SK-N-SH treated with all-trans-retinoic acid at 6 μM for 48 hours (cell line): ENCODE data around the gene FOXRED2.
"Not testable (repeated sequence)": the region's sequence is repeated elsewhere in the genome, so short reads cannot be mapped to it uniquely, and the experiment has no call there.

Experiments
- ATAC-seq: fragments of 200-7000 bp; cut with Tn5 transposase; 3 replicates; pipeline ENCODE4 v1.9.1; 2020; ENCODE audit warnings: mild to moderate bottlenecking, moderate library complexity
- ARNTL ChIP-seq: fragments of 450-650 bp; formaldehyde crosslinking; IDR thresholded peaks from 2 replicates; pipeline ENCODE4 v1.5.0; 2020; ENCODE audit warnings: low read depth, mild to moderate bottlenecking, moderate library complexity, borderline replicate concordance
- BACH2 ChIP-seq: fragments of 250-450 bp; sonication (Bioruptor Pico); IDR thresholded peaks from 2 replicates; pipeline ENCODE4 v1.9.0; 2021; ENCODE audit warnings: mild to moderate bottlenecking, borderline replicate concordance
- CSDC2 ChIP-seq: fragments of 250-450 bp; sonication (Bioruptor Pico); IDR thresholded peaks from 2 replicates; pipeline ENCODE4 v1.5.0; 2020; ENCODE audit warnings: mild to moderate bottlenecking, moderate library complexity
- CSRNP3 ChIP-seq: fragments of 250-450 bp; sonication (Bioruptor Pico); IDR thresholded peaks from 2 replicates; pipeline ENCODE4 v1.5.1; 2021; ENCODE audit warnings: mild to moderate bottlenecking, moderate library complexity
- ESRRG ChIP-seq: fragments of 250-450 bp; sonication (Bioruptor Pico); IDR thresholded peaks from 2 replicates; pipeline ENCODE4 v1.6.1; 2021; ENCODE audit warnings: mild to moderate bottlenecking
- GLIS3 ChIP-seq: fragments of 250-450 bp; sonication (Bioruptor Pico); IDR thresholded peaks from 2 replicates; pipeline ENCODE4 v1.5.0; 2020; ENCODE audit warnings: mild to moderate bottlenecking, moderate library complexity
- ISL1 ChIP-seq: fragments of 250-450 bp; sonication (Bioruptor Pico); IDR thresholded peaks from 2 replicates; pipeline ENCODE4 v2.1.2; 2022; ENCODE audit warnings: mild to moderate bottlenecking, moderate library complexity
- PATZ1 ChIP-seq: fragments of 250-450 bp; sonication (Bioruptor Pico); IDR thresholded peaks from 2 replicates; pipeline ENCODE4 v1.8.0; 2020; ENCODE audit warnings: mild to moderate bottlenecking, moderate library complexity, borderline replicate concordance
- POU6F1 ChIP-seq: fragments of 250-450 bp; sonication (Bioruptor Pico); IDR thresholded peaks from 2 replicates; pipeline ENCODE4 v1.8.0; 2021; ENCODE audit warnings: low read depth, mild to moderate bottlenecking, moderate library complexity, borderline replicate concordance
- PPARA ChIP-seq: fragments of 250-450 bp; sonication (Bioruptor Pico); IDR thresholded peaks from 2 replicates; pipeline ENCODE4 v1.5.0; 2020; ENCODE audit warnings: mild to moderate bottlenecking, borderline replicate concordance
- SNAI2 ChIP-seq: fragments of 250-450 bp; sonication (Bioruptor Pico); IDR thresholded peaks from 2 replicates; pipeline ENCODE4 v1.5.0; 2020; ENCODE audit warnings: mild to moderate bottlenecking, moderate library complexity
- TCF4 ChIP-seq: fragments of 250-450 bp; sonication (Bioruptor Pico); IDR thresholded peaks from 2 replicates; pipeline ENCODE4 v1.8.0; 2021; ENCODE audit warnings: mild to moderate bottlenecking, moderate library complexity, borderline replicate concordance
- TOX ChIP-seq: fragments of 250-450 bp; sonication (Bioruptor Pico); IDR thresholded peaks from 2 replicates; pipeline ENCODE4 v1.8.0; 2021; ENCODE audit warnings: mild to moderate bottlenecking, moderate library complexity, borderline replicate concordance
- TSHZ2 ChIP-seq: fragments of 250-450 bp; sonication (Bioruptor Pico); IDR thresholded peaks from 2 replicates; pipeline ENCODE4 v1.5.0; 2020; ENCODE audit warnings: mild to moderate bottlenecking, moderate library complexity
- ZFP3 ChIP-seq: fragments of 250-450 bp; sonication (Bioruptor Pico); IDR thresholded peaks from 2 replicates; pipeline ENCODE4 v1.5.0; 2020; ENCODE audit warnings: mild to moderate bottlenecking, moderate library complexity
- ZFP30 ChIP-seq: fragments of 450-650 bp; formaldehyde crosslinking; IDR thresholded peaks from 2 replicates; pipeline ENCODE4 v1.5.0; 2022; ENCODE audit warnings: mild to moderate bottlenecking, moderate library complexity
- ZNF565 ChIP-seq: fragments of 450-650 bp; formaldehyde crosslinking; conservative IDR thresholded peaks from 2 replicates; pipeline ENCODE4 v1.5.0; 2020; ENCODE audit warnings: low read depth, mild to moderate bottlenecking, moderate library complexity
- ZNF70 ChIP-seq: fragments of 450-650 bp; formaldehyde crosslinking; IDR thresholded peaks from 2 replicates; pipeline ENCODE4 v1.5.0; 2020; ENCODE audit warnings: mild to moderate bottlenecking, moderate library complexity

Gene FOXRED2

GRCh38 chr22:36536717-36537116, 29.9 kb upstream of the FOXRED2 start (continued):
- TF ChIP-seq CSRNP3 (CRISPR knock-in tag) = no peak

GRCh38 chr22:36533320-36533719, 26.5 kb upstream of the FOXRED2 start:
- ATAC-seq = not testable (repeated sequence)

- no peak for TF ChIP-seq TOX (CRISPR knock-in tag)
- TF ChIP-seq ESRRG (CRISPR knock-in tag) = no peak
- no peak for TF ChIP-seq PATZ1 (CRISPR knock-in tag)
- no peak for TF ChIP-seq ARNTL (CRISPR knock-in tag)
- TF ChIP-seq CSRNP3 (CRISPR knock-in tag) = no peak
- TF ChIP-seq CSDC2 (CRISPR knock-in tag) = no peak
- no peak for TF ChIP-seq SNAI2 (CRISPR knock-in tag)
- TF ChIP-seq ZFP30 (CRISPR knock-in tag) = no peak
- no peak for TF ChIP-seq ZNF565 (CRISPR knock-in tag)
- TF ChIP-seq ZFP3 (CRISPR knock-in tag) = no peak
- no peak for TF ChIP-seq TCF4 (CRISPR knock-in tag)
- no peak for TF ChIP-seq ZNF70 (CRISPR knock-in tag)
- TF ChIP-seq BACH2 (CRISPR knock-in tag) = no peak
- TF ChIP-seq GLIS3 (CRISPR knock-in tag) = no peak
- no peak for TF ChIP-seq TSHZ2 (CRISPR knock-in tag)
- ATAC-seq = no peak
Observed at GRCh38 chr22:36532466-36532865, 25.6 kb upstream of the FOXRED2 start.

GRCh38 chr22:36528795-36529751, 22.2 kb upstream of the FOXRED2 start, which contains the start of gene EIF3D:
Gene EIF3D (minus strand): TSS chr22:36529166. CDS start chr22:36526121, 3,045 bp downstream.
- peak; percentile 89 for ATAC-seq
- TF ChIP-seq TCF4 (CRISPR knock-in tag) (no peak), TOX (CRISPR knock-in tag) (no peak), ZFP3 (CRISPR knock-in tag) (no peak), ISL1 (CRISPR knock-in tag) (no peak), BACH2 (CRISPR knock-in tag) (no peak), ZFP30 (CRISPR knock-in tag) (no peak), SNAI2 (CRISPR knock-in tag) (no peak), POU6F1 (CRISPR knock-in tag) (no peak), ZNF70 (CRISPR knock-in tag) (no peak), PATZ1 (CRISPR knock-in tag) (no peak), CSRNP3 (CRISPR knock-in tag) (no peak), ZNF565 (CRISPR knock-in tag) (no peak), PPARA (CRISPR knock-in tag) (no peak), GLIS3 (CRISPR knock-in tag) (no peak)
